ENCODE results near the gene PREB.
A peak's percentile ranks its signal among the peaks of the same experiment; 100 is the strongest.

Gene PREB

GRCh38 chr2:27105981-27106380 is 28.5 kb downstream of the PREB start:
- DNase-seq (ENCODE audit: low read depth, low spot score) = no peak
- H3K4me3 ChIP-seq (ENCODE audit: low read length) = no peak overlapping the region

DNA sequence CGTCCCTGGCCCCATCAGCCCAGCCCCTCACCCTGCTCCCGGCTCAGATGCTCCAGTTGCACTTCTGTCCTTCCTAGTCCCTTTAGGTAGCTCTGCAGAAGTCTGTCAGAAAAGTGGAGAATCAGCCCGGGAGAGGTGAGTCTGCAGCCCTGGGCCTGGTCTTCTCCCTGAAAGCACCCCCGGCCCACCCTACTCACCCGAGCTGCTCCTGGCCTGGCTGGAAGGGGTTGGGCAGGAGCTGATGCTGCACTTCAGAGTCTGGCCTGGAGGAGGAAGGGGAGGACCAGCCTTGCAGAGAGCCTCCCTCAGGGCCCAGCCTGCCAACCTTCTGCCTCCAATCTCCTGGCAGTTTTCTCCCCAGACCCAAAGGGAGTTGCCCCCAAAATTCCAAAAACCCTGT is 32.1 kb downstream of the PREB start:
- no peak for DNase-seq (ENCODE audit: low read depth, low spot score)
- no peak overlapping the region for H3K4me3 ChIP-seq (ENCODE audit: low read length)

- H3K4me3 ChIP-seq (ENCODE audit: low read length) = no peak overlapping the region
- no peak for DNase-seq (ENCODE audit: low read depth, low spot score)
Measured at GRCh38 chr2:27100036-27100435, 34.4 kb downstream of the PREB start.

DNA sequence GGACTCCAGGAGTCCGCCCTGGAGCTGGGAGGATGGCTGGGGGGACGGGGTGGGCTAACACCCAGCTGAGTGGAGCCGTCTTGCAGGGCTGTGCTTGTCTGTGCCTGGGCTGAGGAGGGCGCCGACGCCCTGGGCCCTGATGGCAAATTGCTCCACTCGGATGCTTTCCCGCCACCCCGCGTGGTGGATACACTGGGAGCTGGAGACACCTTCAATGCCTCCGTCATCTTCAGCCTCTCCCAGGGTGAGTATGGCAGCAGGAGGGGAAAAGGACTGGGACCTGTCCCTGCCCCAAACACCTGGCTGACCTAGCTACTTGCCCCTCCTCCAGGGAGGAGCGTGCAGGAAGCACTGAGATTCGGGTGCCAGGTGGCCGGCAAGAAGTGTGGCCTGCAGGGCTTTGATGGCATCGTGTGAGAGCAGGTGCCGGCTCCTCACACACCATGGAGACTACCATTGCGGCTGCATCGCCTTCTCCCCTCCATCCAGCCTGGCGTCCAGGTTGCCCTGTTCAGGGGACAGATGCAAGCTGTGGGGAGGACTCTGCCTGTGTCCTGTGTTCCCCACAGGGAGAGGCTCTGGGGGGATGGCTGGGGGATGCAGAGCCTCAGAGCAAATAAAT is 35.0 kb downstream of the PREB start:
- no peak for DNase-seq (ENCODE audit: low read depth, low spot score)
- no peak overlapping the region for H3K4me3 ChIP-seq (ENCODE audit: low read length)

DNA sequence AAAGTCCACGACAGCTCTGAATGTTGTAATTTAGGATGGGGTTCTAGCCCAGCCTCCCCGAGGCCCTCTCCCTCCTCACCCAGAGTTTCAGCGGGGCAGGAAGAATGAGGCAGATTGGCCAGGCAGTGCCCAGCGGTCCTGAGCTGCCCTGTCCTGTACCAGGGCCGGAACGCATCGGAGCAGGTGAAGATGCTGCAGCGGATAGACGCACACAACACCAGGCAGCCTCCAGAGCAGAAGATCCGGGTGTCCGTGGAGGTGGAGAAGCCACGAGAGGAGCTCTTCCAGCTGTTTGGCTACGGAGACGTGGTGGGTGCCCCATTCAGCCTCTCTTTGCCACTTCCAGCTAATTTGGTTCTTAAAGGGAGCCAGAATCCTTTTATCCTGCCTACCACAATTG is 37.1 kb downstream of the PREB start:
- DNase-seq (ENCODE audit: low read depth, low spot score) = no peak
- no peak overlapping the region for H3K4me3 ChIP-seq (ENCODE audit: low read length)

GRCh38 chr2:27096748-27097297 is 37.6 kb downstream of the PREB start:
- H3K4me3 ChIP-seq (ENCODE audit: low read length) = no peak overlapping the region
- DNase-seq (ENCODE audit: low read depth, low spot score) = no peak

DNA sequence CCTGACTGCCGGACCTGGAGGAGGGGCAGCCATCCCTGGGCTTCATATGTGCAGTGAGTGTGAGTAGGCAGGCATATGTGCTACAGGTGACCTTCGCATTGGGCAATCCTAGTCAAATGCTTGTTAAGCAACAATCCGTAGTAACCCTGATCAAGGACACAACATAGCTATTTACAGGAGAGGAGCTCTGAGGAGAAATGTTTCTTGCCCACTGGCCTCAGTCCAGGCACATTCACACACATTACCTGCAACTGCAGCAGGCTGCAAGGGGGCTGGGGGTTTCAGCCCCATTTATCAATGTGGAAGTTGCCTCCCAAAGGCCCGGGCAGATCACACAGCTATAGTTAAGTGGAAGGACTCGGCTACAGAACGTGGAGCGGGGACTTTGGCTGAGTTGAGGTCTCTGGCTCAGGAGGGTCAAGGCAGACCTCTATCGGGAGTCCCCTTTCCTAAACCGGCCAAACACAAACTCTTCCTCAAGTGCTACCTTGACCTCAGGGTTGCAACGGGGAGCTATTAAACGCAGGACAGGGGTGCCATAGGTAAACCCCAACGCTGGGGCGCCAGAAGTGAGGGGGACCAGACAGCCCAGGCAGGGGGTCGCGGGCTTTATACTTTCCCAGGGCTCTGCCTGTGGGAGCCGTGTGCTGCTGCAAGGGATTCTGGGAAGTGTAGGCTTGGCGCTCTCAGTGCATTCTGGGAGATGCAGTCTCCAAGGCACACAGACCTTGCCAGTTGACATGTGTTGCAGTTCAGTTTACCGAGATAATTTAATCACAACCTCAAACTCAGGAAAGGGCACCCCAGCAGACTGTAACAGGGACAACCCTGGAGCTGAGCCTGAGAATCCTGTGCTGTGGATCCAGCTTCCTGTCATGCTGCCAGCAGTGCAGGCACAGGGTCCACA is 38.4 kb downstream of the PREB start:
- DNase-seq (ENCODE audit: low read depth, low spot score) = peak; percentile 55
- H3K4me3 ChIP-seq (ENCODE audit: low read length) = peak overlapping the region; percentile 27

DNA sequence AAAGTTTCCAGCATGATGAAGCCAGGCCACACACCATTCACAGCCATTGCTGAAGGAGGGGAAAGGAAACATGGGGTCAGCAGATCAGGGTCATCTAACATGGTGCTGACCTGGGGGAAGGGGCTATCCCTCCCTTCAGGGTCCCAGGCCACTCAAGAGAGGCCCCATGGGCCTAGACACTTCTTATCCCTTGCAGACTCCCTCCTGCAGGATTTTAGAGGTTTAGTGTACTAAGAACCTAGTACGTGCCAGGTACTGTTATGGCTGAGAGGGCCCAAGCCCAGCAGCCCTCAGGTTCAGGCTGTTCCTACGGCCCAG is 39.0 kb downstream of the PREB start:
- no peak for DNase-seq (ENCODE audit: low read depth, low spot score)
- H3K4me3 ChIP-seq (ENCODE audit: low read length) = no peak overlapping the region

DNA sequence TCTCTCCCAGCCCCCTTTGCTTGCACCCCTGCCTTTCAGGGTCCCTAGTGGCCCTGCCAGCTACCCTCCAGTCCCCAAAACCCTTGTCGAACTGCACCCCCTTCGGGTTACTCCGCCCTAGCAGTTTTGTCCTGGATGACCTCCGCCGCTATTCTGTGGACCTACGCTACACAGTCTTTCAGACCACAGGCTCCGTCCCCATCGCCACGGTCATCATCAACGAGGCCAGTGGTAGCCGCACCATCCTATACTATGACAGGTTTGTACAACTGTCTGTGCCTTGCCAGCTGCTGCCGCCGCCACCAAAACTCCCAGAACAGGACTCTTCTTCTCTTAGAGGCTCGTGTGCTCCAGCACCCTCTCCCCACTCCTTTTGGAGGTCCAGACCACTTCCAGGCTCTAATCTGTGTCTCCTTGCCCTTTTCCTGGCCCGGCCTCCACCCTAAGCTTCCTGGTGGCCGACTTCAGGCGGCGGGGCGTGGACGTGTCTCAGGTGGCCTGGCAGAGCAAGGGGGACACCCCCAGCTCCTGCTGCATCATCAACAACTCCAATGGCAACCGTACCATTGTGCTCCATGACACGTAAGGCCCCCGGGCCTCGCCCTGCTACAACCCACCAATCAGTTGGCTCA is 40.0 kb downstream of the PREB start:
- DNase-seq (ENCODE audit: low read depth, low spot score) = no peak
- no peak overlapping the region for H3K4me3 ChIP-seq (ENCODE audit: low read length)

DNA sequence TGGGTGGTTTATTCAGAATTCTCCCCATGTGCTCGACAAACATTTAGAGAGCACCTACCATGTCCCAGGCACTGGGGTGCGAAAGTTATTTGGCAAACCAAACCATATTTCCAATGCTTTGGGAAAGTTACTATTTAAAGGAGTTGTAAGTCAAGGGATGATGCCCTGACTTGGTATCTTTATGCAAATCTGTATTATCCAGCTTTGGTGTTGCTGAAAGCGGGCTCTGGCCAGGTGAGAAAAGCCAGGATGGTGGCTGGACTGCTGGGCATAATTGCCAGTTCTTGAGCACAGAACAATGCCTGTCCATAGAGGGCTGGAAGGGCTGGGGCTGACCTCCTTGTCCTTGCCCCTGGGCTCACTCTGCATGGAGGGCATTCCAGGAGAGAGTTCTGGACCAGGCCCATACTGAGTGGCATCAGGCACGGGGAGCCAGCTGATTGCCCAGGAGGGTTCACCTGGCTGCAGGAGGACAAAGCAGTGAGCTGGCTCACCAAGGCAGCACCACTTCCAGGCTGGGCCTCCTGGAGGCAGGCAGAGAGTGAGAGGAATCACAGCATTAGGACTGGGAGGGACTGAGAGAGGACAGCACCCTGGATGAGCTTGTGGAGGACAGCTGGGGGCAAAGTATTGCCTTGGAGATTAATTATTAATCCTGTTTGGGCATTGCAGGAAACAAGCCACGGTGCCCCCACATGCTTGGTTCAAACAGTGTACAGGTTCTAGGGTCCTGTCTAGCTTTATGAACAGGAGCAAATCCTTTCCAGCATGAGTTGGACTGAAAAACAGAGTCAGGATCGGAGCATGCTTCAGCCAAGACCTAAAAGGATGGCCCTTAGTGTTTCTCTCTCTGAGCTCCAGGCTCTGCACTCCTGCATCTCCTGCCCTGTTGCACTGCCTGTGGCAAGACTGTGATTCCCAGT is 40.7 kb downstream of the PREB start:
- no peak overlapping the region for H3K4me3 ChIP-seq (ENCODE audit: low read length)
- no peak for DNase-seq (ENCODE audit: low read depth, low spot score)

DNA sequence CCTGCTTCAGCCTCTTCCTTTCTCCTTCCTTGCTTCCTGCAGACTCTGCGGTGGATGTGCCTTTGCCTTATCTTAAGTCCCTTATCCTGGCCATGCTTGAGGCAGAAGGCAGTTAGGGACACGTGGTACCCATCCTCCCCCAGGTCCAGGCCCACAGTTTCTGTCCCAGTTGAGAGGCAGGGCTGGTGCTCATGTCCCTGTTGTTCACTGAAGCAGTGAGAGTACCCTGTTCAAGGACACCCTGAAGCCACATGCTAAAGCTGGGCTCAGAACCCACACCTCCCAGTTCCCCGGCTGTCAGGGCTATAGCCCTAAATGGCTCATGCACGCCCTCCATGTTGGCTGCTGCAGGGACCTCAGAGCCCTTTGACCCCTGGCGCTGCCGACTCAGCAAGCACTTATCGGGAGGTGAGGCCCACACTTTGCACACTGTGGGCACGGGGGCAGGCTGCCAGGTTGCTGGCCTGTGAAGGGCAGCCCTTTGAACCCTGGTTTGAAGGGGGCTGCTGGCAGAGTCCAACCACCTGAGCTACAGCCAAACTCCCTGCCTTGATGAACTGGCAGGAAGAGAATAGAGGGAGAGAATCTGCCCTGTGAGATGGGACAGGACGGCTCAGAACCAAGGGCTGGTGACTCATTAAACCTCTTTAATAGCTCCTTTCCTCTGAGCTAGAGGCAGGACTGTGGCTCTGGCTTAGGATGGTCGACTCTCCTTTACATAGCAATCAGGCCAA is 41.6 kb downstream of the PREB start:
- no peak overlapping the region for H3K4me3 ChIP-seq (ENCODE audit: low read length)

DNA sequence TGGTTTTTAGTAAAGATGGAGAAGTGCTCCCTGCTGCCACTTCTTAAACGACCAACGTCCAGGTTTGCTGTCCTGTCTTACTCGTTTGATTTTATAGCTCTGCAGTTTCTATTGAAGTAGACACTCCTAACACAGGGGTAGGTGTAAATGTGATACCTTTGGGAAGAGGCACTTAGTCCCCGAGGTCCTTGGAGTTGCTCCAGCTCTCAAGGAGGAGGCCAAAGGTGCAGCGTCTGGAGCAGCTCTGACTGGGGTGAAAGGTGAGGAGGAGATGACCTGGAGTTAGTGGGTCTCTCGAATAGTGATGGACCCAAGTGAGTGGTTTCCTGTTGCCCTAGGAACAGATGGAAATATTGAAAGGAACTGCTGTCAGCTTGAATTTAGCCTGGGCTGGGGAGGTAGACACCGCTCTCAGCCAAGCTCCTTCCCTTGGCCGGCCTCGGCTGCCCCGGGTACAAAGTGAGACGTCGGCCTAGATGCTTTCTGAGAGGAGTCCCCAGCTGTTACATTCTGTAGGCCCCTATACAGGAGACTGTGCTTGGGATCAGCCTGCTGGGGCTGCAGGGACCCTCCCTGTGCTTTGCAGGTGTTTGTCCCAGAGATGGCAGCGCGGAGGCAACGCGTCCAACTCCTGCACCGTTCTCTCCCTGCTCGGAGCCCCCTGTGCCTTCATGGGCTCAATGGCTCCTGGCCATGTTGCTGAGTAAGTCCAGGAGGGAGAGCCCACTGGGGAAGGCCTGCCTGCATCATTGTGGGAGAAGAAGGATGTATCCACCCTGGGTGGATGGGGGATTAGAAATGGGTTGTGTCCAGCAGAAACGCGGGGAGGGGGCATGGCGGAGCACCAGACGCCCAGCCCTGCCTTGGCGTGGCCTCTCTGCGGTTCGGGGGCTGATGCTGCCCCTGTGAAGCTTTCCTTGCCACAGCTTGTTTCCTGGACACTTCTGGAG is 42.4 kb downstream of the PREB start:
- DNase-seq (ENCODE audit: low read depth, low spot score) = no peak
- no peak overlapping the region for H3K4me3 ChIP-seq (ENCODE audit: low read length)

More for the DNA sequence above, 41.6 kb downstream of the PREB start:
- no peak for DNase-seq (ENCODE audit: low read depth, low spot score)

DNA sequence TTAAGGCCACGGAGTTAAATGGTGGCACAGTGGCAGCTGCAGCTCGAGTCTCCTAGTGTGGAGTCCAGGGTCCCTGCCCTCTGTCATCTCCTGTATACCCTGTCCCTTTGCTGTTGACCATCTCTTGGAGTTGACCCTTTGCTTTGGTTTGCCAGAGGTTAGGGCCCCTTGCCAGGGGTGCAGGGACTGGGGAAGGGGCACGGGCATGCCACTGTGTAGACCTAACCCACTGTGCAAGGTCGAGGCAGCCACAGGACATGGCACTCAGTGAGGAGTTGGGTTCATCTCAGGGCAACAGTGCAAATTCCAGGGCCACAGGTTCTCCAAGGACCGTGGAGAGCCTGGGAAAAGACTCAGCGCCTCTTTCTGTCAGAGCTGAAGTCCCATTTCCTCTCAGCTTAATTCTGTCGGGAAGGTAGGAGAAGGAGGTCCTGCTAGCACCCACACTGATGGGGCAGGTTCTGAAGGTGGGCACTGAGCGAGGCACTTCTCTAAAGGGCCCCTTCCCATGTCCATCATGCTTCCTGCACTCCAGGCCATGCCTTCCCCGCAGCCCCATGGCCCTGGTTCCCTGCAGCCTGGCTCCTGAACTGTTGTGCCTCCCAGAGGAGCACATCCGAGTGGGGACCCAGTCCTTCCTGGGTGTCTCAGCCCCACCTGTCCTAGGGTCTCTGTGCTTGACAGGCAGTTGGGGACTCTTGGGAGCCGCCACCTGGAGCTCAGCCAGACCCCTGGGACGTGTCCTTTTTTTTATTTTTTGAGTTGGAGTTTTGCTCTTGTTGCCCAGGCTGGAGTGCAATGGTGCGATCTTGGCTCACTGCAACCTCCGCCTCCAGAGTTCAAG is 45.1 kb downstream of the PREB start:
- DNase-seq (ENCODE audit: low read depth, low spot score) = no peak
- H3K4me3 ChIP-seq (ENCODE audit: low read length) = no peak overlapping the region

DNA sequence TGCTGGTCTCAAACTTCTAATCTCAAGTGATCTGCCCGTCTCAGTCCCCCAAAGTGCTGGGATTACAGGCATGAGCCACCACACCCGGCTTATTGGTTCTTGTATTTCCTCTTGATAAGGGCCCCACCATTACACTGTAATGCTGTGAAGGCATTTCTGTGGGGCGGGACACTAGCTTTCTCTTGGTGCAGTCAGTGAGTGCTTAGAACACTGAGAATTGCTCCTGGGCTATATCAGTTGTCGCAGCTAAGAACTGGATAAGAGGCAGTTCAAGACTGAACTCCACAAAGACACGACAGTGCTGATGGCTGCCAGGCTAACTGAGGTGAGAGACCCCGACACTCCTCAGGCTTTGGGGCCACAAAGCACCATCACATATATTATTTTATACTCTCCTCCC is 45.8 kb downstream of the PREB start:
- no peak overlapping the region for H3K4me3 ChIP-seq (ENCODE audit: low read length)
- no peak for DNase-seq (ENCODE audit: low read depth, low spot score)

DNA sequence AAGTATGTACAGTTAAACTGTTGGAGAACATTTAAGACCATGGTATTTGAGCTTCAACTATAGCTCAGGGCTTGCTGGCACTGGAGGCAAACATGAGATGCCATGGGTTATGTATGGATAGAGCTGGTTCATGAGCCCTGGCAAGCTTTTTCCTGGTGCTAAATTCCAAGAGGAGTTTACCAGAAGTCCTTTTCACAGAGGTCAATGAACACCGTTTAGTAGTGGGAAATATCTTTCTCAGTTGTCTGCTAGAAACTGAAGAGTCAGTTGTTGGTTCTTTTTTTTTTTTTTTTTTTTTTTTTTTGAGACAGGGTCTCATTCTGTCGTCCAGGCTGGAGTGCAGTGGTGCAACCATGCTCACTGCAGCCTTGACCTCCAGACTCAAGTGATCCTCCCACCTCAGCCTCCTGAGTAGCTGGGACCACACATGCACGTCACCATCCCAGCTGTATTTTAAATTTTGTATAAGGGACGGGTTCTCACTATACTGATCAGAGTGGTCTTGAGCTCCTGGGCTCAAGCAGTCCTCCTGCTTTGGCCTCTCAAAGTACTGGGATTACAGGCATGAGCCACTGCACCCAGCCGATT is 46.5 kb downstream of the PREB start:
- H3K4me3 ChIP-seq (ENCODE audit: low read length) = no peak overlapping the region
- no peak for DNase-seq (ENCODE audit: low read depth, low spot score)
